ENCODE results near the gene LRRC18. TPM values are rescaled to one million over a fixed set of nuclear protein-coding genes. Genes with fewer than 3 reads are reported as not detected.

Gene LRRC18
- total and polyA plus RNA-seq, 12 donors: not detected

GRCh38 chr10:48896756-48897440 lies 42.7 kb downstream of the LRRC18 start:
- Histone ChIP-seq H3K27ac (no peak overlapping the region), H3K36me3 (replicated peaks in 1 of 2) (no peaks in the 10 kb centered on the region), H3K9me3 (replicated peaks in 1 of 3) (no peaks in the 10 kb centered on the region), H3K4me3 (no peak overlapping the region), H3K27me3 (no peaks in the 10 kb centered on the region), H3K4me1 (replicated peaks in 1 of 2) (no peaks in the 10 kb centered on the region)
- intact Hi-C loops (cut with DNase I): no loop called here
- DNase-seq: peak in 1 of 7 donors; percentile 25
- WGBS, 4 donors: 84 to 94% (median 91%) methylated on average over 10 to 13 of the region's 13 CpGs
- TF ChIP-seq CTCF (IDR thresholded peaks at IDR 0.05) (no peak), POLR2A (IDR thresholded peaks at IDR 0.05) (no peak)

- no peaks in the 10 kb centered on the region for H3K9me3 ChIP-seq (replicated peaks in 1 of 3)
- H3K27me3 ChIP-seq: no peaks in the 10 kb centered on the region
- no peak for DNase-seq
- H3K4me1 ChIP-seq (replicated peaks in 1 of 2): no peaks in the 10 kb centered on the region
- no peak overlapping the region for H3K4me3 ChIP-seq
- no peak overlapping the region for H3K27ac ChIP-seq
- TF ChIP-seq CTCF (IDR thresholded peaks at IDR 0.05) (no peak), POLR2A (IDR thresholded peaks at IDR 0.05) (no peak)
- 59 to 87% (median 76%) methylated on average over 3 of the region's 3 CpGs for WGBS, 4 donors
- intact Hi-C loops (cut with DNase I): no loop called here
- no peaks in the 10 kb centered on the region for H3K36me3 ChIP-seq (replicated peaks in 1 of 2)
Observed at GRCh38 chr10:48895803-48896195, 43.8 kb downstream of the LRRC18 start.

GRCh38 chr10:48894911-48895802 lies 44.5 kb downstream of the LRRC18 start:
- no peak for DNase-seq
- Histone ChIP-seq H3K27me3 (no peaks in the 10 kb centered on the region), H3K36me3 (replicated peaks in 1 of 2) (no peaks in the 10 kb centered on the region), H3K4me1 (replicated peaks in 1 of 2) (no peaks in the 10 kb centered on the region), H3K27ac (no peak overlapping the region), H3K9me3 (replicated peaks in 1 of 3) (no peaks in the 10 kb centered on the region), H3K4me3 (no peak overlapping the region)
- 82 to 91% (median 90%) methylated on average over 4 to 6 of the region's 6 CpGs for WGBS, 4 donors
- TF ChIP-seq CTCF (IDR thresholded peaks at IDR 0.05) (no peak), POLR2A (IDR thresholded peaks at IDR 0.05) (no peak)
- intact Hi-C loops (cut with DNase I): no loop called here

Data from adrenal gland (tissue), 12 donors.